Measurements from ENCODE around the gene MRPL12. TPM values are rescaled to one million over a fixed set of nuclear protein-coding genes. Genes with fewer than 3 reads are reported as not detected.
A peak's percentile ranks its signal among the peaks of the same experiment; 100 is the strongest.

MRPL12 gene
- total RNA-seq, 2 donors from 2014 or later, result 21.4 to 21.8 TPM

- DNase-seq (no peak), ATAC-seq (peak; percentile 22)
- Mint-ChIP-seq H3K4me1 (peaks cover 8% of the 10 kb centered on the region), H3K27me3 (no peaks in the 10 kb centered on the region), H3K4me3 (peak overlapping the region; percentile 87), H3K27ac (no peak overlapping the region), H3K36me3 (ENCODE audit: low read depth) (no peaks in the 10 kb centered on the region)
- H3K9me3 ChIP-seq (ENCODE audit: control insufficient read depth, low read length, poor library complexity, severe bottlenecking), result no peaks in the 10 kb centered on the region
Measured at GRCh38 chr17:81712468-81713003, 9.4 kb downstream of the MRPL12 start.

GRCh38 chr17:81713004-81713555, 9.9 kb downstream of the MRPL12 start:
- Mint-ChIP-seq H3K27me3 (no peaks in the 10 kb centered on the region), H3K27ac (no peak overlapping the region), H3K4me1 (peaks cover 8% of the 10 kb centered on the region), H3K36me3 (ENCODE audit: low read depth) (no peaks in the 10 kb centered on the region), H3K4me3 (peak overlapping the region; percentile 87)
- DNase-seq, result no peak
- H3K9me3 ChIP-seq (ENCODE audit: control insufficient read depth, low read length, poor library complexity, severe bottlenecking), result no peaks in the 10 kb centered on the region
- no peak for ATAC-seq

- no peak overlapping the region for H3K4me3 Mint-ChIP-seq
- ATAC-seq, result no peak
Measured at GRCh38 chr17:81713556-81714411, 10.6 kb downstream of the MRPL12 start.

GRCh38 chr17:81714412-81715106, 11.4 kb downstream of the MRPL12 start:
- no peaks in the 10 kb centered on the region for H3K27me3 Mint-ChIP-seq
- peaks cover 8% of the 10 kb centered on the region for H3K4me1 Mint-ChIP-seq
- H3K36me3 Mint-ChIP-seq (ENCODE audit: low read depth), result no peaks in the 10 kb centered on the region
- DNase-seq (no peak), ATAC-seq (no peak)
- no peak overlapping the region for H3K27ac Mint-ChIP-seq
- H3K9me3 ChIP-seq (ENCODE audit: control insufficient read depth, low read length, poor library complexity, severe bottlenecking), result no peaks in the 10 kb centered on the region
- H3K4me3 Mint-ChIP-seq, result no peak overlapping the region

More at GRCh38 chr17:81713556-81714411, 10.6 kb downstream of the MRPL12 start:
- Mint-ChIP-seq H3K36me3 (ENCODE audit: low read depth) (no peaks in the 10 kb centered on the region), H3K27me3 (no peaks in the 10 kb centered on the region), H3K4me1 (peaks cover 8% of the 10 kb centered on the region), H3K27ac (no peak overlapping the region)
- no peak for DNase-seq
- H3K9me3 ChIP-seq (ENCODE audit: control insufficient read depth, low read length, poor library complexity, severe bottlenecking), result no peaks in the 10 kb centered on the region

GRCh38 chr17:81715107-81715871, 12.1 kb downstream of the MRPL12 start:
- H3K4me1 Mint-ChIP-seq, result peaks cover 8% of the 10 kb centered on the region
- H3K27me3 Mint-ChIP-seq, result no peaks in the 10 kb centered on the region
- H3K4me3 Mint-ChIP-seq, result no peak overlapping the region
- DNase-seq (no peak), ATAC-seq (no peak)
- H3K27ac Mint-ChIP-seq, result no peak overlapping the region
- no peaks in the 10 kb centered on the region for H3K36me3 Mint-ChIP-seq (ENCODE audit: low read depth)
- H3K9me3 ChIP-seq (ENCODE audit: control insufficient read depth, low read length, poor library complexity, severe bottlenecking), result no peaks in the 10 kb centered on the region

- Mint-ChIP-seq H3K4me1 (peaks cover 8% of the 10 kb centered on the region), H3K36me3 (ENCODE audit: low read depth) (no peaks in the 10 kb centered on the region), H3K27ac (no peak overlapping the region), H3K4me3 (no peak overlapping the region), H3K27me3 (no peaks in the 10 kb centered on the region)
- H3K9me3 ChIP-seq (ENCODE audit: control insufficient read depth, low read length, poor library complexity, severe bottlenecking), result no peaks in the 10 kb centered on the region
- DNase-seq (no peak), ATAC-seq (no peak)
Measured at GRCh38 chr17:81715872-81716673, 12.9 kb downstream of the MRPL12 start.

- H3K27me3 Mint-ChIP-seq, result no peaks in the 10 kb centered on the region
- H3K9me3 ChIP-seq (ENCODE audit: control insufficient read depth, low read length, poor library complexity, severe bottlenecking), result no peaks in the 10 kb centered on the region
- no peak overlapping the region for H3K27ac Mint-ChIP-seq
- no peak overlapping the region for H3K4me3 Mint-ChIP-seq
- DNase-seq, result no peak
- ATAC-seq, result no peak
- peaks cover 6% of the 10 kb centered on the region for H3K4me1 Mint-ChIP-seq
- no peaks in the 10 kb centered on the region for H3K36me3 Mint-ChIP-seq (ENCODE audit: low read depth)
Measured at GRCh38 chr17:81716674-81716996, 13.5 kb downstream of the MRPL12 start.

GRCh38 chr17:81717049-81717765, 14.0 kb downstream of the MRPL12 start:
- H3K9me3 ChIP-seq (ENCODE audit: control insufficient read depth, low read length, poor library complexity, severe bottlenecking), result no peaks in the 10 kb centered on the region
- ATAC-seq (no peak), DNase-seq (no peak)
- no peak overlapping the region for H3K27ac Mint-ChIP-seq
- H3K27me3 Mint-ChIP-seq, result no peaks in the 10 kb centered on the region
- H3K4me1 Mint-ChIP-seq, result peaks cover 5% of the 10 kb centered on the region
- no peaks in the 10 kb centered on the region for H3K36me3 Mint-ChIP-seq (ENCODE audit: low read depth)
- H3K4me3 Mint-ChIP-seq, result no peak overlapping the region

GRCh38 chr17:81717766-81718089, 14.6 kb downstream of the MRPL12 start:
- Mint-ChIP-seq H3K36me3 (ENCODE audit: low read depth) (no peaks in the 10 kb centered on the region), H3K4me1 (peaks cover 4% of the 10 kb centered on the region), H3K27me3 (no peaks in the 10 kb centered on the region), H3K4me3 (no peak overlapping the region), H3K27ac (no peak overlapping the region)
- H3K9me3 ChIP-seq (ENCODE audit: control insufficient read depth, low read length, poor library complexity, severe bottlenecking), result no peaks in the 10 kb centered on the region
- ATAC-seq, result no peak
- no peak for DNase-seq

GRCh38 chr17:81719410-81720266, 16.5 kb downstream of the MRPL12 start:
- ATAC-seq (no peak), DNase-seq (no peak)
- Mint-ChIP-seq H3K36me3 (ENCODE audit: low read depth) (no peaks in the 10 kb centered on the region), H3K27ac (no peak overlapping the region), H3K4me3 (no peak overlapping the region), H3K4me1 (no peaks in the 10 kb centered on the region), H3K27me3 (peaks cover 12% of the 10 kb centered on the region)
- no peaks in the 10 kb centered on the region for H3K9me3 ChIP-seq (ENCODE audit: control insufficient read depth, low read length, poor library complexity, severe bottlenecking)

GRCh38 chr17:81720267-81721071, 17.3 kb downstream of the MRPL12 start:
- DNase-seq (no peak), ATAC-seq (no peak)
- H3K9me3 ChIP-seq (ENCODE audit: control insufficient read depth, low read length, poor library complexity, severe bottlenecking), result no peaks in the 10 kb centered on the region
- Mint-ChIP-seq H3K27me3 (peaks cover 12% of the 10 kb centered on the region), H3K36me3 (ENCODE audit: low read depth) (no peaks in the 10 kb centered on the region), H3K4me1 (no peaks in the 10 kb centered on the region), H3K4me3 (no peak overlapping the region), H3K27ac (no peak overlapping the region)

Data from T-helper 17 cell (primary cell).